HG02970 (cell line): Measurements from ENCODE around the gene TMEM132C.

Source experiments
- ATAC-seq: cut with Tn5 transposase; IDR thresholded peaks from one replicate; pipeline ENCODE4 v1.9.1; 2021; ENCODE audit warnings: mild to moderate bottlenecking, moderate library complexity, moderate number of reproducible peaks; ENCODE audit not compliant: unreplicated experiment, low FRiP score

TMEM132C gene

DNA sequence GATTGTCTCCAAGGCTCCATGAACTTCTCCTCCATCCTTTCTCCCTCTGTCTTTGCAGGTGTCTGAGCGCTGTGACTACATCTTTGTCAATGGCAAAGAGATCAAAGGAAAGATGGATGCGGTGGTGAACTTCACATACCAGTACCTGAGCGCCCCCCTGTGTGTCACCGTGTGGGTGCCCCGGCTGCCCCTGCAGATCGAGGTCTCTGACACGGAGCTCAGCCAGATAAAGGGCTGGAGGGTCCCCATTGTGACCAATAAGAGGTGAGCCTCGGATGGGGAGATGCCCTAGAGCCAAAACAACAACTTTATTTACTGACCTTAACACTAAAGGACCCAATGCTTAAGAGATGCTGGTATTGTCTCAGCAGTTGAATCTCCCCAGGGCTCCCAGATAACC lies 426.8 kb downstream of the TMEM132C start:
- ATAC-seq = no peak

DNA sequence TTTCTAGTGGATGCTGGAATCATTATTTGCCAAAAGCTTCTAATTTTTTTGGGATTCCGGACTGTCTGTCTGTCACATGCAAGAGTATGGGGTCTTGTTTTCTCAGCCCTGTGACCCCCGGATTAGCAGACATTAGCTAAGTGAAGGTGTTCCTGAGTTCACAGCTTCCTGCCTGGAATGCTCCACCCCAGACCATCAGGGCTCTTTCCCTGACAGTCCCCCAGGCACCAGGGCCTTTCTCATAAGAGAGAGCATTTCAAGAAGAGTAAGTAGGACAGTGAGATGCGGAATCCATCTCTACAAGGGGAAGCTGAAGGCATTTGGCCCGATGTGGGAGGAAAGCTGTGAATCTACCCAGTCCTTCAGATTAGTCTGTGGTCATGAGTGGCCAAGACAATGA lies 427.5 kb downstream of the TMEM132C start:
- no peak for ATAC-seq

DNA sequence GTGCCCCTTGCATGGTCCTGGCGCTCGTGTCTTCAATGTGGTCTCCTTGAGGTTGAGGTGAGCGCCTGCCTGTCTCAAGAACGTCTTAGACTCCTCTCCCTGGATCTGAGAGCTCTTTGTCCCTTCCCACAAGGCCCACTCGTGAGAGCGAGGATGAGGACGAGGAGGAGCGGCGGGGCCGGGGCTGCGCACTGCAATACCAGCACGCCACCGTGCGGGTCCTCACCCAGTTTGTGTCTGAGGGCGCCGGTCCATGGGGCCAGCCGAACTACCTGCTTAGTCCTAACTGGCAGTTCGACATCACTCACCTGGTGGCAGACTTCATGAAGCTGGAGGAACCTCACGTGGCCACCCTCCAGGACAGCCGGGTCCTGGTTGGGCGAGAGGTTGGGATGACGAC lies 428.7 kb downstream of the TMEM132C start:
- no peak for ATAC-seq

GRCh38 chr12:128698301-128698972 lies 431.5 kb downstream of the TMEM132C start:
- ATAC-seq = no peak

DNA sequence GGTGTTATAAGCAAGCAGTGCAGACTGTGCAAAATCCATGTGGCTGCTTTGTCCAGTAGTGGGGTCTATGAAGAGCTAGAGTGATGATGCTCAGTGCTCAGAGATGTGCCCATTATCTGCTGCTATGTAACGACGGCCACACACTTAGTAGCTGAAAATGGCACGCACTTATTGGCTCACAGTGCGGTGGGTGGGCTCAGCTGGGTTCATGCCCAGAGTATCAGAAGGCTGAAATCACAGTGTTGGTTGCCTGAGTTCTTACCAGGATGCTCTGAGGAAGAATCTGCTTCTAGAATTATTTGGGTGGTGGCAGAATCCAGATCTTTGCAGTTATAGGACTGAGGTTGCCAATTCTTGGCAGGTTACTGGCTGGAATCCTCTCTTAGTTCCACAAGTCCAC lies 432.1 kb downstream of the TMEM132C start:
- no peak for ATAC-seq

GRCh38 chr12:128702371-128702770 lies 435.4 kb downstream of the TMEM132C start:
- no peak for ATAC-seq

DNA sequence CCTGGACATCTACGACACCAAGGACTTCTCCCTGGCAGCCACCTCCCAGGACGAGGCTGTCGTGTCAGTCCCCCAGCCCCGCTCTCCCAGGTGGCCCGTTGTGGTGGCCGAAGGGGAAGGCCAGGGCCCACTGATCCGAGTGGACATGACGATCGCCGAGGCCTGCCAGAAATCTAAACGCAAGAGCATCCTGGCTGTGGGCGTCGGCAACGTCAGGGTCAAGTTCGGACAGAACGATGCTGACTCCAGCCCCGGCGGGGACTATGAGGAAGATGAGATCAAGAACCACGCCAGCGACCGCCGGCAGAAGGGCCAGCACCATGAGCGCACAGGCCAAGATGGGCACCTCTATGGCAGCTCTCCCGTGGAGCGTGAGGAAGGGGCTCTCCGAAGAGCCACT lies 438.2 kb downstream of the TMEM132C start:
- no peak for ATAC-seq

DNA sequence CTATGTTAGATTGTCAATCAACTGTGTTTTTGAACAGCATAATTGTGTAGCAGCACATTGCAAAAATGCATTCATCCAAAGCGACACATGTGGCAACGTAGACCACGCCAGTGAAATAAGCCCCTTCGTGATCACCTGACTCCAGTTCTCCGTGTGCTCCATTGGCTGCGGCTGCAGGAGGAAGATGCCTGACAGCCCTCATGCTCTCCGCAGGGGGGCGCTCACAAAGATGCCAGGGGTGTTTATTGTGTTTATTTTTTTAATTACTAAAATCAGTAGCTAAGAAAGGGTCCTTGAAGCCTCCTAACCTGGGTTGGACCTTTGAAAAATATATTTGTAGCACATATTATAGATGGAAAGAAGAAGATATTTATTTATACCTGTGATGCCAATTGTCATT lies 440.5 kb downstream of the TMEM132C start:
- ATAC-seq = no peak

DNA sequence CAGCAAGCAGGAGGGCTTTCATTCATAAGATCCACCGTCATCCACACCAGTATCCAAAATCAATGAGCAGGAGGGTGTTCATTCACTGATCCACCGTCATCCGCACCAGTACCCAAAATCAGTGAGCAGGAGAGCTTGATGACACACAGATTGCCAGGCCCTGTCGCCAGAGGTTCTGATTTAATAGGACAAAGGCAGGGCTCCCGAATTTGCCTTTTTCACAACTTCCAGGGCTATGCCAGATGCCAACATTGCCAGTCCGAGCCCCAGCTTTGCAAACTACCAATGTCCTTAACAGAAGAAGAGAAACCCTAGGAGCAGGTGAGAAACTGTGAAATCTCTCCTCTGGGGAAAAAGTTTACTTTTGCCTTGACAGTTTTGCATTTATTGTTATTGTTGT lies 441.8 kb downstream of the TMEM132C start:
- no peak for ATAC-seq

GRCh38 chr12:128709660-128710059 lies 442.7 kb downstream of the TMEM132C start:
- ATAC-seq = no peak

GRCh38 chr12:128711486-128711885 lies 444.5 kb downstream of the TMEM132C start:
- no peak for ATAC-seq

DNA sequence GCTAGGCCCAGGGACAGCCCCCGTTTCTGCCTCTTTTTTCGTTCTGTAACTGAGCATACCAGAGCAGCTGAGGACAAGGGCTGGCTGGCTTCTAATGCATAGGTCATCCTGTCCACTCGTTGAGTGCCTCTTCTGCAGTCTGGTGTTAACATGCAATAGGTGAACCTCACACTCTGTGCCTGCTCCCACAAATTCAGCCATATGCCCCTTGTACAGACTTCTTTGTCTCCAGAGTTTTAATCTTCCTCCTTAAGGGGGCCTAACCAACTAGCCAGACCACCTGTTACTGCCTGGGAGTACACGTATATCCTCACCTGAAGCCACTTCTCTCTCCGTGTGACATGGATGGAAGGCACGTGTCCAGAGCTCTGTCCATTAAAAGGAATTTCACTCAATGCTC lies 445.7 kb downstream of the TMEM132C start:
- ATAC-seq = no peak

- ATAC-seq = no peak
These were observed 448.5 kb downstream of the TMEM132C start for GRCh38 chr12:128715485-128715884.

GRCh38 chr12:128724468-128725046 lies 457.6 kb downstream of the TMEM132C start:
- ATAC-seq = no peak

DNA sequence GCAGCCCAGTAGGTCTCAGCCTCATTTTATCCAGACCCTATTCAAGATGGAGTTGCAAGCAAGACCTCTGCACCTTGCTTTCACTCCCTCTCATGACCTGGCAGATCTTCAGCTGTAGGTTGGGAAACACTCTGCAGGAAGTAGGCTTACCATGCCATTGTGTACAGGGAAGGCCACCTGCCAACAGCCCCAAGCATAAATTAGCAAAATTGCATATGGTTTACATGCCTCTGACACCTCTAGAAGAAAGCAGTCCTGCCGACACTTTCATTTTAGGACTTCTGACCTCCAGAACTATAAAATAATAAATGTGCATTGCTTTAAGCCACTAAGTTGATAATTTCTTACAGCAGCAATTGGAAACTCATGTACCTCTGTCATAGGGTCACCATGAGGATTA lies 459.9 kb downstream of the TMEM132C start:
- ATAC-seq = no peak

DNA sequence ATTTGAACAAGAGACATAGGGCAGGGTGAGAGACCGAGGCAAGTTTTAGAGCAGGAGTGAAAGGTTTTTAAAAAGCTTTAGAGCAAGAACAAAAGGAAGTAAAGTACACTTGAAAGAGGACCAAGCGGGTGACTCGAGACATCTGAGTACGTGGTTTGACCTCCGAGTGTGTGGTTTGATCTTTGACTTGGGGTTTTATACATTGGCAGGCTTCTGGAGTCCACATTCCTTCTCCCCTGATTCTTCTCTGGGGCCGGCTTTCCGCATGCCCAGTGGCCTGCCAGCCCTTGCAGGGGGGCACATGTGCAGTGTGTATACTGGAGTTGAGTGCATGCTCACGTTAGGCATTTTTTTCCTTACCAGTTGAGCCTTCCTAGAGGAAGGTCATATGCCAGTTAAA lies 460.5 kb downstream of the TMEM132C start:
- ATAC-seq = no peak

GRCh38 chr12:128727999-128728398 lies 461.0 kb downstream of the TMEM132C start:
- ATAC-seq = no peak

DNA sequence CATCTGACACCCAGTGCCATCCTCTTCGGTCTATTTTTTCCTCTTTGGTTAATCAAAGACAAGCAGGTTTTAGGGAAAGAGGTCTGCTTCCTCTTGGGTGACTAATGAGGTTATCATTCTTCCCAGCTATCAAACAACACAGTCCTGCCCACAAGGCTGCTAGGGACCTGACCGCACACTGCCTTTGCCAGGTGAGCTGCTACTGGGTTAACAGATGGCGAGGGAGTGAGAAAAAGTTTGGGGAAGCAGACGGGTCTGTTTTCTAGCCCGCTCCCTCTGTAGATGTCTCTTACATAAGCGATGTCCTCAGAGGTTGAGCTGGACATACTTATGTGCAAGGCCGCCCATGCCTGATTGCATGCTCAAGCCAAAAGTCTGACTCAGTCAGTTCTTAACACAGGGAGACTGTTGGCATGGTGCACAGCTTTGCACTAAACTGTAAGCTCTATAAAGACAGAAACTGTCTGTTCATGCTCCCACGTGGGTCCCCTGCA lies 462.7 kb downstream of the TMEM132C start:
- no peak for ATAC-seq

DNA sequence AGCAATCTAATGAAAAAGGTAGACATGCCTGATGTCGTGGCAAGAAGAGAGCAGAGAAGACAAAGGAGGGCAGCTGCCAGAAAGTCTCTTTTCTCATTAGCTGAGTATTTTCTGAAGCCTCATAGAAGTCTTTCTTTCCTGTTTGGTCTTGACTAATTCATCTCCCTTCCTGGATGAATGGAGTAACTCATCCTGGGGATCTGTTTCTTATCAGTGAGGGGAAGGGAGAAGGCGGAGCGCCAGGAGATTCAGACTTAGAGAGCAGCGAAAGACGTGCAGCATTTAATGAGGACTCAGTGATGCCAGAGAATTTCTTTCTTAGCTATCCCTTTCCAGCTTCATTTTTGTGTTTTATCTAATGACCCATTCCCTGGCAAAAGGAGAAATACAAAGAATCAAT lies 467.4 kb downstream of the TMEM132C start:
- ATAC-seq = no peak

DNA sequence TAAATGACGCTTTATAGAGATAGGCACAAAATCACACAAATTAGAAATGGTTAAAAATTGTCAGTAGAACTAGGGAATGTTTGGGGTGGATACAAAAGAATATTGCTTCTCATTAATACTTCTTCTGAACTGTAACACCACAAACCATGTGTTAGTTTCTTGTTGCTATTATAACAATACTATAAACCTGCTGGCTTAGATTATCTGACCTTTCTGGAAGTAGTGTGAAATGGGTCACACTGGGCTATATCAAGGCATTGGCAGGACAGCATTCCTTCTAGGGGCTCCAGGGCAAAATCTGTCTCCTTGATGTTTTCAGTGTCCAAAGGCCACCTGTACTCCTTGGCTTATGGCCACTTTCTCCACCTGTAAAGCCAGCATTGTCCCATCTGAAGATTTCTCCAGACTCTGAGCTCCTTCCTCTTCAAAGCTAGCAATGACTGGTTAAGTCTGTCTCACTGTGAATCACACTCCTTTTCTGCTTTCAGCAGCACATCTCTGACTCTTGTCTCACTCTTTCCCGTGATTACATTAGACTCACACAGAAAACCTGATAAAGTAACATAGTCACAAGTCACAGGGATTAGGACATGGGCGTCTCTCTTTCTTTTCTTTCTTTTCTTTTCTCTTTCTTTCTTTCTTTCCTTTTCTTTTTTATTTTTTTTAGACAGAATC lies 470.5 kb downstream of the TMEM132C start:
- ATAC-seq = no peak

DNA sequence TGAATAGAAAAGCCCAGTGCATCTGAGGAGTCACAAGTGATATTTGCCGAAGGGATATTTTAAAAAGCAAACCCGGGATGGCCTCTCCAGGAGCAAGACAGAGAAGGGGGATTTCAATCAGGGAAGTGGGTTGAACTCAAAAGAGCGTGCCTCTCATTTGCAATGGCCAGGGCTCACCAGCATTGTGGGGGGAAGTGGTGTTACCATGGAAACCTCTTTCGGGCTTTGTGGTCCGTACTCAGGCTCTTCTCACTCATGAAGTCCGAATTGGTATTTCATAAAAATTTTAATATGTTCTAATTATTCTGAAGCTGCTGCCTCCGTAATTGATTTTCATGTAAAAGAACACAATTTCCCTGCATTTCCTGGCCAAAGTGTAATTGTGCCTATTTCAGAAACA lies 476.9 kb downstream of the TMEM132C start:
- no peak for ATAC-seq
